ENCODE results near the gene DNM2.
"Not testable (repeated sequence)": the region's sequence is repeated elsewhere in the genome, so short reads cannot be mapped to it uniquely, and the experiment has no call there.

The DNM2 gene

GRCh38 chr19:10864538-10864899, 146.6 kb downstream of the DNM2 start:
- Histone ChIP-seq H3K79me2 (ENCODE audit: insufficient read depth, low read depth) (no peaks in the 10 kb centered on the region), H3K27me3 (ENCODE audit: insufficient read depth, low read depth) (no peaks in the 10 kb centered on the region), H3K4me3 (IDR thresholded peaks at IDR 0.05; ENCODE audit: insufficient read depth, low read depth, low read length) (no peak overlapping the region), H3K4me1 (ENCODE audit: low read depth, poor library complexity, severe bottlenecking) (peaks cover 23% of the 10 kb centered on the region), H4K20me1 (ENCODE audit: insufficient read depth) (no peaks in the 10 kb centered on the region), H3K27ac (no peak overlapping the region), H2AFZ (ENCODE audit: low read depth) (peak overlapping the region; percentile 68), H3K4me2 (no peak overlapping the region), H3K36me3 (ENCODE audit: insufficient read depth) (no peaks in the 10 kb centered on the region), H3K9ac (no peak overlapping the region)
- peak; percentile 89 for TF ChIP-seq CTCF (conservative IDR thresholded peaks at IDR 0.05; ENCODE audit: low read depth, low read length)

GRCh38 chr19:10866495-10866894, 148.6 kb downstream of the DNM2 start:
- TF ChIP-seq CTCF (conservative IDR thresholded peaks at IDR 0.05; ENCODE audit: low read depth, low read length): no peak
- Histone ChIP-seq H2AFZ (ENCODE audit: low read depth) (no peak overlapping the region), H3K27ac (no peak overlapping the region), H3K4me2 (no peak overlapping the region), H4K20me1 (ENCODE audit: insufficient read depth) (no peaks in the 10 kb centered on the region), H3K36me3 (ENCODE audit: insufficient read depth) (no peaks in the 10 kb centered on the region), H3K27me3 (ENCODE audit: insufficient read depth, low read depth) (no peaks in the 10 kb centered on the region), H3K79me2 (ENCODE audit: insufficient read depth, low read depth) (no peaks in the 10 kb centered on the region), H3K4me3 (IDR thresholded peaks at IDR 0.05; ENCODE audit: insufficient read depth, low read depth, low read length) (no peak overlapping the region), H3K9ac (no peak overlapping the region), H3K4me1 (ENCODE audit: low read depth, poor library complexity, severe bottlenecking) (peaks cover 28% of the 10 kb centered on the region)

- TF ChIP-seq CTCF (conservative IDR thresholded peaks at IDR 0.05; ENCODE audit: low read depth, low read length): no peak
- peaks cover 39% of the 10 kb centered on the region for H3K4me1 ChIP-seq (ENCODE audit: low read depth, poor library complexity, severe bottlenecking)
- no peak overlapping the region for H2AFZ ChIP-seq (ENCODE audit: low read depth)
These were observed 151.1 kb downstream of the DNM2 start for GRCh38 chr19:10868872-10869547.

GRCh38 chr19:10869872-10870311, 152.0 kb downstream of the DNM2 start:
- H3K27ac ChIP-seq; H4K20me1 ChIP-seq (ENCODE audit: insufficient read depth); H3K27me3 ChIP-seq (ENCODE audit: insufficient read depth, low read depth); H3K36me3 ChIP-seq (ENCODE audit: insufficient read depth); H3K4me3 ChIP-seq (IDR thresholded peaks at IDR 0.05; ENCODE audit: insufficient read depth, low read depth, low read length); H2AFZ ChIP-seq (ENCODE audit: low read depth): not testable (repeated sequence)
- peak overlapping the region; percentile 12; the same call in 1 of the 2 replicates for H3K9ac ChIP-seq
- peak overlapping the region; percentile 90 for H3K4me2 ChIP-seq
- H3K4me1 ChIP-seq (ENCODE audit: low read depth, poor library complexity, severe bottlenecking): peaks cover 38% of the 10 kb centered on the region
- H3K79me2 ChIP-seq (ENCODE audit: insufficient read depth, low read depth): peaks cover 27% of the 10 kb centered on the region

More at GRCh38 chr19:10868872-10869547, 151.1 kb downstream of the DNM2 start:
- Histone ChIP-seq H4K20me1 (ENCODE audit: insufficient read depth) (no peaks in the 10 kb centered on the region), H3K36me3 (ENCODE audit: insufficient read depth) (no peaks in the 10 kb centered on the region), H3K4me2 (no peak overlapping the region), H3K27ac (no peak overlapping the region), H3K79me2 (ENCODE audit: insufficient read depth, low read depth) (peaks cover 18% of the 10 kb centered on the region; the same call in 1 of the 2 replicates), H3K27me3 (ENCODE audit: insufficient read depth, low read depth) (no peaks in the 10 kb centered on the region), H3K4me3 (IDR thresholded peaks at IDR 0.05; ENCODE audit: insufficient read depth, low read depth, low read length) (no peak overlapping the region), H3K9ac (no peak overlapping the region)

GRCh38 chr19:10870501-10870954, 152.6 kb downstream of the DNM2 start:
- H3K4me1 ChIP-seq (ENCODE audit: low read depth, poor library complexity, severe bottlenecking): peaks cover 38% of the 10 kb centered on the region
- H3K27ac ChIP-seq: peak overlapping the region; percentile 40; the same call in 1 of the 2 replicates
- peaks cover 33% of the 10 kb centered on the region for H3K79me2 ChIP-seq (ENCODE audit: insufficient read depth, low read depth)

More at GRCh38 chr19:10870501-10870954, 152.6 kb downstream of the DNM2 start:
- no peaks in the 10 kb centered on the region for H4K20me1 ChIP-seq (ENCODE audit: insufficient read depth)
- no peaks in the 10 kb centered on the region for H3K36me3 ChIP-seq (ENCODE audit: insufficient read depth)
- peak overlapping the region; percentile 74 for H2AFZ ChIP-seq (ENCODE audit: low read depth)
- no peaks in the 10 kb centered on the region for H3K27me3 ChIP-seq (ENCODE audit: insufficient read depth, low read depth)
- TF ChIP-seq CTCF (conservative IDR thresholded peaks at IDR 0.05; ENCODE audit: low read depth, low read length): no peak
- no peak overlapping the region for H3K4me3 ChIP-seq (IDR thresholded peaks at IDR 0.05; ENCODE audit: insufficient read depth, low read depth, low read length)
- peak overlapping the region; percentile 90 for H3K4me2 ChIP-seq
- H3K9ac ChIP-seq: peak overlapping the region; percentile 12; the same call in 1 of the 2 replicates
